NCI-H82 (cell line): ENCODE data around the gene USP32.
"Not testable (repeated sequence)": the region's sequence is repeated elsewhere in the genome, so short reads cannot be mapped to it uniquely, and the experiment has no call there.

Experiments used
- DNase-seq: peaks from one replicate; lab custom pipeline; 2025; lab: John Stamatoyannopoulos, UW

The USP32 gene

DNA sequence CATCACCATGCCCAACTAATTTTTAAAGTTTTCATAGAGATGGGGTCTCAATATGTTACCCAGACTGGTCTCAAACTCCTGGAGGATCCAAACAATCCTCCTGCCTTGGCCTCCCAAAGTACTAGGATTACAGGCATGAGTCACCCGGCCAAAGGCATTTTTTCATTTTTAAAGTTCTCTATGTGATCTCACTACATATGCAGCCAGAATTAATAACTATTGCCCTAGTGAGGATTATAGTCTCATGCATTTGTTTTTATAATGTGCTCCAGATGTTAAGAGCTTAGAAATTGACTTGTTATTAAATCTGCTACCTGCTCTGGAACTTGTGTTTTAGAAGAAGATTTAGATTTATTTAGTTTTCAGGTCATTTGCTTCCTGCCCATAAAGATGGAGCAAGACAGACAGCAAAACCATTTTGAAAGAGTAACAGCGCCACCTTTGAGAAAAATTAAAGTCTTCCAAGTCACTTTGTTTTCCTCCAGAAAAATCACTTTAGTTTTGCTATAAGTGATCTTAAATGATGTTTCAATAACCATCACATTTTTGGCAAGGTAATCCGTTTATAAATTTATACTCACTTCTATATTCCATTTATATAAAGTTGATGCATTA is 162.6 kb downstream of the USP32 start:
- peak; percentile 25 for DNase-seq

DNA sequence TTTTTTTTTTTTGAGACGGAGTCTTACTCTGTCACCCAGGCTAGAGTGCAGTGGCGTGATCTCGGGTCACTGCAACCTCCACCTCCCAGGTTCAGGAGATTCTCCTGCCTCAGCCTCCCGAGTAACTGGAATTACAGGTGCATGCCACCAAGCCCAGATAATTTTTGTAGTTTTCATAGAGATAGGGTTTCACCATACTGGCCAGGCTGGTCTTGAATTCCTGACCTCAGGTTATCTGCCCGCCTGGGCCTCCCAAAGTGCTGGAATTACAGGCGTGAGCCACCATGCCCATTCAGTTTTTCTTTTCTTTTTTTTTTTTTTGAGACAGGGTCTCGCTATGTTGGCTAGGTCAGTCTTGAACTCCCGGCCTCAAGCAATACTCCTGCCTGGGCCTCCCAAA is 164.7 kb downstream of the USP32 start:
- not testable (repeated sequence) for DNase-seq

DNA sequence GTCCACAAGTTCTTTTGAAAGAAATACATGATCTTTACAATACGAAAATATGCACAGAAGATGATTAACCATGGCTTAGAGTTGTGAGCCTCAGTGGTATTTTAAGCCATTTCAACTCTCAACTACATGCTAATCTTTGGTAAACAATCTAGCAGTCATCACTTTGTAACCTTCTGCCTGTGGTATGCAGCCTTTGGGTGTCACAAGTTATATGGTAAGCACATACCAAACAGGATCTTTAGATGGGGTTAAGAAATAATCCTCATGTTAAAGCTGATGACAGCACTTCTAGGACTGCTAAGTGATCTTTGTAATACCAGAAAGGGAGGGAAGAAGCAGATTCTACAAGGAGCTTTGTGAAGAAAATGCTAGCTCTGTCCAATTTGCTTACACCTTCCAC is 167.9 kb downstream of the USP32 start:
- DNase-seq = peak; percentile 37

DNA sequence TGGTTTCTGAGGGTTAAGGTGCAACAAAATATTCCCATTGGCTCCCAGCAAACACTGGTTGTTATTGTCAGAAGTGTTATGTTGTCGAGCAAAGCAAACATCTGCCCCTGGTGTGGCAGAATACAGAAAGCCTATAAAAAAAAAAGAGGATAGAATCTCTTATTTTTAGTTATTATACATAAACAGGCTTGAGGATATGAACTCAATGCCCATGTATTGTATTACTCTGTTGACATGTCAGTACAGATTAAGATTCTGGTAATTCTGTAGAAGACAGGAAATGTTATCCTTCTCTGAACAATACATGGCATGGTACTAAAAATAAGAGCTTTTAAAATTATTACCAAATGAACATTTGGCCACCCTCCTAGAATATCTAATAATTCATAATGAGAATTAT is 168.5 kb downstream of the USP32 start:
- no peak for DNase-seq

DNA sequence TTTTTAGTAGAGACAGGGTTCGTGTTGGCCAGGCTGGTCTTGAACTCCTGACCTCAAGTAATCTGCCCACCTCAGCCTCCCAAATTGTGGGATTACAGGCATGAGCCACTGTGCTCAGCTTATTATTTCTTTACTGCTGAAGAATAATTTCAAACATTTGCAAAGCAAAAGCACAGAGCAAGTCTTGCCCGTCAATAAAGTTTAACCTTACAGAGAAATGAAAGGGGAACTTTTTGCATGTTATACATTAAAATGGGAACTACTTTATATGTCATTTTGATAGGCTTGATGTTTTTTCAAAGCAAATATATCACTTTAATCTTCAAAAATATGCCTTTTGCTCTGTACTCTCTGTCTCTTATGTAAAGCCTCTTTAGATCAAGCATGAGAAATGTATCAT is 173.2 kb downstream of the USP32 start:
- not testable (repeated sequence) for DNase-seq

DNA sequence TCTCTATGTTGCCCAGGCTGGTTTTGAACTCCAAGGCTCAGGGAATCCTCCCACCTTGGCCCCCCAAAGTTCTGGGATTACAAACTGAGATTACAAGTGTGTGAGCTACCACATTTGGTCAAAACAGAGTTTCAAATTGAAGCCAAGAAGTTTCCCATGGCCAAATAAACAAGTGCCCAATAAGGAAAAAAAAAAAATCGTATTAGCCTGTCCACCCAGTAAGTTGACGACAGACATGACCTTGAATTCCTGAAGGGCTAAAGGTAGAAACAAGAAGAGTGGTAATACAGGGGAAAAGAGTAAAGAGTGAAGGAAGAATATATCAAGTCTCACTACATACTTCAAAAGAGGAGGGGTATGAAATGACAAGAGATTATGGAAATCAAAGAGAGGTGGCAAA is 176.0 kb downstream of the USP32 start:
- DNase-seq = not testable (repeated sequence)

DNA sequence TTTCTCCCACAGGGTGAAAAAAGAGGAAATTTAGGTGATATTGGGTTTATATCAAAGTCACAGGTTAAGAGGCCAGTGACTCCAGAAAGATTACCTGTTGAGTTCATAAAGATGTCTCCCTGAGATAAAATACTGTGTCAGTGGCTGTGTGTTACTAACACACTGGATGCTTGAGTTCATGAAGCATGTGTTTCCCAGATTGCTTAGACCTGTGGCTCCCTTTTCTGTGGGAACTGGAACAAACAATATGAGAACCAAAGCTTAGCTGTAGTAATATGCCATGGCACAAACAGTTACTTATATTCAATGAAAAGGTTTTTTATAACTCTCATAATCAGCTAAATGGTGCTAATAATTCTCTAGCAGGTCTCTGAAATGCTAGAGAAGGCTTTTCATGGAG is 180.7 kb downstream of the USP32 start:
- DNase-seq = not testable (repeated sequence)

DNA sequence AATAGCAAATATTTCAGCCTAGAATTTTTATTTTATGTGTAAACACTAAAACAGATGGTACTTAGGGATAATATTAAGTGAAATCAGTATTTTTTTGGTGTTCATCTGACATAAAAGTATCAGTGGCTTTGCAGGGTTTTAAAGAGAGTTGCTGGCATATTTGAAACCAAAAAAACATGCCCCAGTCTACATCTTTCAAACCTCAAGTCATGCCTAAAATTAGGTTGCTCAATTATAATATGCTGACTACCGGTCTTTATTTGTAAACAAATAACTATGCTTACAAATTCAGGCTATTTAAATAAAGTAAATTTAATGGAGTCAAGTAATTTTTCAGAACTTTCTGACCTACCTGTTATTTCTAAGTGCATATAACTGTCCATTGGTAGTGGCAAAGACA is 183.6 kb downstream of the USP32 start:
- not testable (repeated sequence) for DNase-seq

DNA sequence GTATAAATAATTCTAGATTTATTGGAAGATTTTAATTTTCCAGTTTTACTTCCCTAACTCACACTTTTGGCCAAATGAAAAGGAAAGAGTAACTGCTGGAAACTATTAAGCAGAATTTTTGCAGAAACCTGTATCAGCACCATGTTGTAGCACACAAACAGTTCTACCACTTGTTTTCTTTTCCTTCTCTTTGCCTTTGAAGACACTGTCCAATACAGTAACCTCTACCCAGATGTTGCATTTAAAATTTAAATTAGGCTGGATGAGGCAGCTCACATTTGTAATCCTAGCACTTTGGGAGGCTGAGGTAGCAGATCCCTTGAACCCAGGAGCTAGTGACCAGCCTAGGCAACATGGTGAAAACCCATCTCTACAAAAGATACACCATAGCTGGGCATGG is 186.2 kb downstream of the USP32 start:
- not testable (repeated sequence) for DNase-seq

DNA sequence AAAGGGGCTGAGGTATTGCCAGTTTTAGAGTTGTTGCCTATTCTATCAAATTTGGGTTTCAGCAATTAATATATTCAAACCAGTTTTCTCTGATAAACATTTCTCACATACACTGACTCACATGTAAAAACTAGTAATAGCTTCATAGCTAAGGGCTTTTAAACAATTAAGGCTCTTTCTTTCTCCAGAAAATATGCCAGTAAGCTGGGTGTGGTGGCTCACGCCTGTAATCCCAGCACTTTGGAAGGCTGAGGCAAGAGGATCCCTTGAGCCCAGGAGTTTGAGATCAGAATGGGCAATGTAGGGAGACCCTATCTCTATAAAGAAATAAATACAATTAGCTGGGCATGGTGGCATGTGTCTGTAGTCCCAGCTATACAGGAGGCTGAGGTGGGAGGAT is 193.3 kb downstream of the USP32 start:
- DNase-seq = not testable (repeated sequence)

DNA sequence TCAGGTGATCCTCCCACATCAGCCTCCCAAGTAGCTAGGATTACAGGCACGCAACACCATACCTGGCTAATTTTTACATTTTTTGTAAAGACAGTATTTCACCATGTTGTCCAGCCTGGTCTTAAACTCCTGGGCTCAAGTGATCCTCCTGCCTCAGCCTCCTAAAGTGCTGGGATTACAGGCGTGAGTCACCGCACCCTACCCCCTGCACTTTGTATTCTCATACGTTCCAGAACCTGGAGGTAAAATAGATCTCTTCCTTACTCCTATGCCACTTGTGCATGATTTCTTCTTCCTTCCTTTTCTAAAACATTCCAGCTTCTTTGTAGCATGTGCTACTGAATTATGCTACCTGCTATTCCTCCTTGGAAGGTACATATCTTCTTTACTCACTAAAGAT is 197.8 kb downstream of the USP32 start:
- DNase-seq = not testable (repeated sequence)

DNA sequence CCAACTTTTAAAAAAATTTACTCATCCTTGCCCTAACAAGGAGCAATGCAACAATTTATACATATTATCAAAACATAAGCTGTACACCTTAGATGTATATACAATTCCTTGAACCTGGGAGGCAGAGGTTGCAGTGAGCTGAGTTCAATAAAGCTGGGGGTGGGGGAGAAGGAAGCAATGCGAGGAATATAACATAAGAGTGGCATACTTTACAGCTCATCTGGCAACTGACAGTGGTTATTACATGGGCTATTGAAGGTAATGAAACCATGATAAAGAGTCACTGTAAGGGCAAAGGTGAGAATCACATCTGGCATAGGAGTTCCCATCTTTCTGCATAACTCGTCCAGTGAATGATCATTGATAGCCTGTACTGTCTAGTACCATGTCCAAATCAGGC is 198.5 kb downstream of the USP32 start:
- DNase-seq = peak; percentile 45

DNA sequence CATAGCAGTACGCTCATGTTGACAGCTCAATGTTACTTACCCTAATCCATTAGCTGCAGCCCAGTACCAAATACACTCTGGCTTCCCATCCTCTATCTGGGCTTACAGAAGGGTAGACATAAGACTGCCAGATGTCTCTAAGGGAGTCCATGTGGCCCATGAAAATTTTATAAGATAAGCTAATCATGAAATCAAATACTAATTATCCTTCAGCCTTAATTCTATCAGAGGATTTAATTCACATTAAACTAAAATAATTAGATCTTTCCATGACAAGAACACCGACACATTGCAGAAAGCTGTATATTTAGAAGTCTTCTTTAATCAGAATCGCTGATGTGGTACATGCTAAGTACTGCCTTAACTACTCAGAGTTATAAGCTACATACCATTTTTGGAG is 198.9 kb downstream of the USP32 start:
- peak; percentile 86 for DNase-seq

DNA sequence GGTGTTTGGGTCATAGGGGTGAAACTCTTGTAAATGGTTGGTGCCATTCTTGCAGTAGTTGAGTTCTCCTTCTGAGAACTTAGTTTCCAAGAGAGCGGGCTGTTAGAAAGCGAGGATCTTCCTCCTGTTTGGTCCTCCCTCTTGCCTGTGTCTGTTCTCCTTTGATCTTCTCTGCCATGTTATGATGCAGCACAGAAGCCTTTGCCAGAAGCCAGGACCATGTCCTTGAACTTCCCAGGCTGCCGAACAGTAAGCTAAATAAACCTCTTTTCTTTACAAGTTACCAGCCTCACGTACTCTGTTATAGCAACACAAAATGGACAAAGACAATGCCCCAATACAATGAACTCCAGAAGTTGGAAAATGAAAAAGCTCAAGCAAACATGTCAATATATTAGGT is 201.9 kb downstream of the USP32 start:
- DNase-seq = not testable (repeated sequence)

DNA sequence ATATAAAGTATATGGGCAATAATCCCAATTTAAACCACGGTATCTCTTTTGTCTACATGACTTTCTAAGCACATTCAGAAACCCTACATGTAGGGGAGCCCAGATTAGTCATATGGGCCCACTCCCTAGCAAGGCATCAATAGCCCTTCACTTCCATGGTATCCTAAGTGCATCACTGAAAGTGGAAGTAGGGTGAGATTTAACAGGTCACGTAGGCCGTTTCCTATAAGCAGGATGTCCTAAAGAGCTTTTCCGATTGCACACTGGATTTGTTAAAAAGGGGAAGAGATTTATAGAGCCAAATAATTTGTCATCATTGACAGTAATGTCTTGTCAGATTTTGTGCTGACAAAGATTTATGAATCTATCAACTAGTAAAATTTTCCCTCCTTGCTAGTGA is 203.2 kb downstream of the USP32 start:
- no peak for DNase-seq

DNA sequence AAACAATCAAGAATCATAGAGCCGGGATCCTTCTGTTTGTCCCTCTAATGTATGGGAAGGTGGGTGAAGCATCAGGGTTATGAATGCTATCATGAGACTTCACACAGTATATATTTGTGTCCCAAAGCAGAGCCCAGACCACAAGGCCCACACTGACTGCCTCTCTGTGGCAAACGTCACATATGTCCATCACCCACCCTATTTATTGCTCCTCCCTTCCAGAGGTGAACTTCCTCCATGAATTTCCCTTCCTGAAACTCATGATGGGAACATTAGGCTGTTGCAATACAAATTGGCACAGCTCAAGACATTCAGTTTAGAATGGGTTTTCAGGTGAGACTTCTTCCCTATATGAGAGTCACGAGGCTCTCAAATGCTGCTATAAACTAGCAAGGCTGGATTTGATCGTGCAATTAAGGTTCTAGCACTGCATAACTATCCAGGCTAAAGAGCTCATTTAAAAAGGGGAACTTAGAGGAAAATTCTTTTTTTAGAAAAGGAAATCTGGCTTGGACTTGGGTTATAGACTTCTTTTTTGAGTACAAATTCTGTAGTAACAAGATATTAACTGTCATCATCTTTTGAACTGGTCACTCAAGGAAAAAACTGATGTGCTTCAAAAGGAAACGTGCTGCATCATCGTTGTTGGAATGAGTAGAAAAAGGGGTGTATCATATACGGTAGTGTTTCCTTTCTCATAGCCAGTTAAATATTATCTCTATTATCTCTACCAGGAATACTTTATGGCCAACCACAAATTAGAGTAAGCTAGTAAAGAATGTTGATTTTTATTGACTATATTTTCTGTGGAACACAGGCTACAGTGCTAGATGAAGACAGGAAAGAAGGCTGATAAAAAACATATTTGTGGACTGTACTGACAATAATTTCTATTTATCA is 204.8 kb downstream of the USP32 start:
- DNase-seq = not testable (repeated sequence)

DNA sequence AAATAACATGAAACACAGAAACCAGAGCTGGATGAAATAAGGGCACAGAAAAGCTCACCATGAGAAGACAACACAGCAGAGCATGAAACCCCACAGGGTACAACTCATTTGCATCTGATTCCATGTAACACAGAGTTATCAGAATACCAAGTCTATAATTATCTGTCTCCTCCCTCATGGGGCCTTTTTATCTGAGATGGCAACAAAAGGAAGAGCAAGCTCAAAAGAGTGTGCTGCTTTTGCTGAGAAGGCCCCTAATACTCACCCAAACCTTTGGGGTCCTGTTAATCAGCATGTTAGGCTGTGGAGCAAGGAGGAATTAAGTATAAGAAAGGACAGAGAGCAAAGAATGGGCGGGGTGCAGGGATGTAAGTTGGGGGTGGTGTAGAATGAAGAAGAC is 205.6 kb downstream of the USP32 start:
- not testable (repeated sequence) for DNase-seq

DNA sequence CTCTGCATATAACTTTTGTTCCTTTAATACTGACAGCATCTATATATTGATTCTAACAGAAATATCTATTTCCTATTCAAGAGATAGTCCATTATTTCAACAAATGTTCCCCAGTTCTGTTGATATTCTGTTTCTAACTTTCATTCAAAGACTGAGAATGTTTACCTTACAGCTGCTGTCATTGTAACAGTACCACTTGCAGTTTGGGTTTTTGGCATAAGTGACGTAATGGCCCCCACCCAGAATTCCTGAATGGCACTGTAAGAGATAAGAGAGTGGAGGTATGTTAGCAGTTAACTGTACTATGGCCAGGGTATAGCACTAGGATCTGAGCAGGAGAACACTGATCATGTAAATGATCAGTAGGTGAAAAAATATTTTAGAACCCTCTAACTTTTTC is 211.6 kb downstream of the USP32 start:
- DNase-seq = not testable (repeated sequence)

DNA sequence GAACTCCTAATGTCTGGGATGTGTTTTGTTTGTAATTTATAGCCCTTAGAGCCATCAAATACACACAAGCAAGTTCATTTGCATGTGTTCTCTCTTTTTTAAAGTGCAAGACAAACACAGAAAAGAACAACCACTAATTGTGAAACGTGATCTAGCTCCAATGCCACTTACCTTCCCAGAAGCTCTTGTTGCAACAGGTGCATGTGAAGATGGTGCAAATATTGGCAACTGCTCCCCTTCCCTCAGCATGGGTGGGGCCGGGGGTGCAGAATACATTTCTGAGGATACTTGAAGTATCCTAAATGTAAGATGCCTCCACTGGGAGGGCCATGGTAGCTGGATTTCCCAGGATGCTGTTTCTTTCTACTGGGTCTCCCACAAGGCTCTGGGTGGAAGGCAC is 213.8 kb downstream of the USP32 start:
- DNase-seq = not testable (repeated sequence)

DNA sequence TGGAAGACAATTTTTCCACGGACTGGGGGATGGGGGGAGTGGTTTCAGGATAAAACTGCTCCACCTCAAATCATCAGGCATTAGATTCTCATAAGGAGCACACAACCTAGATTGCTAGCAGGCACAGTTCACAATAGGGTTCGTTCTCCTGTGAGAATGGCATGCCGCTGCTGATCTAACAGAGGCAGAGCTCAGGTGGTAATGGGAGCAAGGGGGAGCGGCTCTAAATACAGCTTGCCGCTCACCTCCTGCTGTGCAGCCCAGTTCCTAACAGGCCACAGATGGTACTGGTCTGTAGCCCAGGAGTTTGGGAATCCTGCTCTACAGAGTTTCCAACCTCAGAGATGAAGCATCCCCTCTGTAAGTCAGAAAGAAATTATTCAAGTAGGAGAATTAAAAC is 215.2 kb downstream of the USP32 start:
- not testable (repeated sequence) for DNase-seq

DNA sequence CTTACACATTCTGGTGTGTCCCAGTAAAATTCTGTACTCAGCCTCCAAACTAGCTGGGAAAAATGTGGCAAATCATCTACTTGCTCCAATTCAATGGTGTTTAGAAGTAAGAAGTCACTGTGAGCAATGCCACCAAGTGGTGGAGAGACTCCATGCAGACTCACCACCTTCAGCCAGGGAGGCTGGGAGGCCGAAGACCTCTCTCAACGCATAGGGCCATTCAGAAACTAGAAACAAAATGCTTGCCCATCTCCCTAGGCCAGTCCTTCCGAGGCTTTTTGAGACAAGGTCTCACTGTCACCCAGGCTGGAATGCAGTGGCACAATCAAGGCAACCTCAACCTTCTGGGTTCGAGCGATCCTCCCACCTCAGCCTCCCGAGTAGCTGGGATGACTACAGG is 217.2 kb downstream of the USP32 start:
- DNase-seq = not testable (repeated sequence)

DNA sequence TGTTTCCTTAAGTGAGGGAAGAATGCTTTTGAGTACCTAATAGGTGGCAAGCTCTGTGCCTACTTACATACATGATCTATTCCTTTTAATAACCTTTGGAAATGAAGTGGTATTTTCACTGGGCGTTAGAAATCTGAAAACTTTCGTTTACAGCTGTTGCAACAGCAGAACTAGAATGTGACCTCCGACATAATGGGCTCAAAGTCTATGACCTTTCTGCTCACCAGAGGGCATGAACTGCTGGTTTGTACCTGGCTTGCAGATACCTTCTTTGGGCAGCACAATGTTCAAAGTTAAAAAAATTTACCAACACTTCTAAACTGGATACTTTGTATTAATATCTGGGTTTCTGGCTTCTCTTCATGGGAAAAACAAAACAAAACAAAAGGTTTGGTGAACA is 217.9 kb downstream of the USP32 start:
- no peak for DNase-seq

DNA sequence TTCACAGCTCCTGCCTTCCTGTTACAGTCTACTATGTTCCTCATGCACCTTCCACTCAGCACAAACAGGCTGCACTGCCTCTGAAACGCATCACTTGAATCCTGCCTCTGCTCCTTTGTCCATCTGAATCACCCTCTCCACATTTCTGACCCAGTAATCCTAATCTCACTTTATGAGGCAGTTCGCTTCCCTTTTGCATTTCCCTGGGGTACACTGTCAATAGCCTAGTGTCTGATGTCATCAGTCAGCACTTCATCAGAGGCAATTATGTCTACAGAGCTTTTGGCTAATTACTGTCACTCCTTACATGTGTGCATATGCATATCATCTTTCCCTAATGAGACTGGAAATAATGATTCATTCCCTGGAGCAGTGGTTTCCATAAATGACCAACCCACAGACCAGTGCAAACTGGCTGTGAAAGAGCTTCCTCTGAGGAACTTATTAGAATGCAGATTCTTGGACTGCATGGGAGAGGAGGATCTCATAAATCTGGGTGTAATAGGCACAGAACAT is 218.6 kb downstream of the USP32 start:
- no peak for DNase-seq
